ENCODE measurements around the gene BDKRB2. TPM values are rescaled to one million over a fixed set of nuclear protein-coding genes. Genes with fewer than 3 reads are reported as not detected.
A peak's percentile ranks its signal among the peaks of the same experiment; 100 is the strongest.

Gene BDKRB2
- total and polyA plus RNA-seq, 2 experiments from 2014 or later, result 4.4 to 5.9 TPM

GRCh38 chr14:96261053-96261452 lies 56.4 kb downstream of the BDKRB2 start:
- Histone ChIP-seq H3K4me1 (ENCODE audit: insufficient read depth) (no peaks in the 10 kb centered on the region), H3K9me3 (ENCODE audit: low read depth) (no peaks in the 10 kb centered on the region), H3K36me3 (replicated peaks; ENCODE audit: insufficient read depth, low read depth) (no peaks in the 10 kb centered on the region), H3K79me2 (peaks cover 12% of the 10 kb centered on the region), H3K4me2 (no peak overlapping the region), H3K27ac (peak overlapping the region; percentile 8), H3K9me2 (replicated peaks; ENCODE audit: insufficient read depth) (no peaks in the 10 kb centered on the region), H2AFZ (no peak overlapping the region), H3K4me3 (no peak overlapping the region), H3K27me3 (no peaks in the 10 kb centered on the region), H4K20me1 (ENCODE audit: insufficient read depth, poor library complexity, severe bottlenecking) (no peaks in the 10 kb centered on the region)
- 61% methylated on average over 5 of the region's 5 CpGs for WGBS (ENCODE audit: low lambda C conversion rate, missing lambda C conversion rate)
- DNase-seq (ENCODE audit: low spot score), result no peak
- no peak for TF ChIP-seq EZH2phosphoT487 (IDR thresholded peaks at IDR 0.05; ENCODE audit: low read depth, severe bottlenecking, unreplicated experiment)
- no peak for TF ChIP-seq CTCF (IDR thresholded peaks at IDR 0.05; ENCODE audit: poor library complexity)
- no peak for TF ChIP-seq EZH2 (IDR thresholded peaks at IDR 0.05; ENCODE audit: borderline replicate concordance)

GRCh38 chr14:96261772-96262655 lies 57.4 kb downstream of the BDKRB2 start:
- no peak for TF ChIP-seq EZH2phosphoT487 (IDR thresholded peaks at IDR 0.05; ENCODE audit: low read depth, severe bottlenecking, unreplicated experiment)
- TF ChIP-seq EZH2 (IDR thresholded peaks at IDR 0.05; ENCODE audit: borderline replicate concordance), result no peak
- TF ChIP-seq CTCF (IDR thresholded peaks at IDR 0.05; ENCODE audit: poor library complexity), result no peak
- WGBS (ENCODE audit: low lambda C conversion rate, missing lambda C conversion rate), result 84% methylated on average over 16 of the region's 16 CpGs
- peaks cover 3% of the 10 kb centered on the region for H3K4me1 ChIP-seq (ENCODE audit: insufficient read depth)

GRCh38 chr14:96263347-96264199 lies 58.9 kb downstream of the BDKRB2 start:
- Histone ChIP-seq H3K27me3 (no peaks in the 10 kb centered on the region), H3K27ac (no peak overlapping the region), H3K9me2 (replicated peaks; ENCODE audit: insufficient read depth) (no peaks in the 10 kb centered on the region), H3K79me2 (peaks cover 9% of the 10 kb centered on the region), H3K36me3 (replicated peaks; ENCODE audit: insufficient read depth, low read depth) (no peaks in the 10 kb centered on the region), H3K4me2 (no peak overlapping the region), H3K9me3 (ENCODE audit: low read depth) (no peaks in the 10 kb centered on the region), H3K4me1 (ENCODE audit: insufficient read depth) (peaks cover 18% of the 10 kb centered on the region), H3K4me3 (no peak overlapping the region), H2AFZ (no peak overlapping the region), H4K20me1 (ENCODE audit: insufficient read depth, poor library complexity, severe bottlenecking) (no peaks in the 10 kb centered on the region)
- no peak for DNase-seq (ENCODE audit: low spot score)
- TF ChIP-seq CTCF (IDR thresholded peaks at IDR 0.05; ENCODE audit: poor library complexity) (no peak), EZH2 (IDR thresholded peaks at IDR 0.05; ENCODE audit: borderline replicate concordance) (no peak), EZH2phosphoT487 (IDR thresholded peaks at IDR 0.05; ENCODE audit: low read depth, severe bottlenecking, unreplicated experiment) (no peak)
- 88% methylated on average over 20 of the region's 20 CpGs for WGBS (ENCODE audit: low lambda C conversion rate, missing lambda C conversion rate)

More at GRCh38 chr14:96261772-96262655, 57.4 kb downstream of the BDKRB2 start:
- Histone ChIP-seq H2AFZ (no peak overlapping the region), H3K4me3 (no peak overlapping the region), H4K20me1 (ENCODE audit: insufficient read depth, poor library complexity, severe bottlenecking) (no peaks in the 10 kb centered on the region), H3K79me2 (peaks cover 12% of the 10 kb centered on the region), H3K9me2 (replicated peaks; ENCODE audit: insufficient read depth) (no peaks in the 10 kb centered on the region), H3K9me3 (ENCODE audit: low read depth) (no peaks in the 10 kb centered on the region), H3K36me3 (replicated peaks; ENCODE audit: insufficient read depth, low read depth) (no peaks in the 10 kb centered on the region), H3K4me2 (no peak overlapping the region), H3K27ac (no peak overlapping the region), H3K27me3 (no peaks in the 10 kb centered on the region)
- DNase-seq (ENCODE audit: low spot score), result no peak
